Stomach (tissue), 4 donors: ENCODE measurements around the gene CARD19.

Experiments used
- CTCF ChIP-seq, 7 experiments: fragments of 450-650 bp in 4 of 7; fragments of 200-600 bp in 3 of 7; sonication (generic) in 3 of 7; IDR thresholded peaks; one replicate each; pipeline ENCODE4 v1.5.1; 2016 to 2019; ENCODE audit warnings: antibody characterized with exemption in 7 of 7, control low read depth in 2 of 7, mild to moderate bottlenecking in 1 of 7
- EP300 ChIP-seq: sonication (generic); formaldehyde crosslinking; IDR thresholded peaks from one replicate; pipeline ENCODE4 v1.6.1; 2017; ENCODE audit warnings: antibody characterized with exemption
- POLR2A ChIP-seq, 4 donors: fragments of 450-650 bp; IDR thresholded peaks; one replicate each; pipeline ENCODE4 v1.6.1; 2016; ENCODE audit warnings: antibody characterized with exemption in 4 of 4, control low read depth in 2 of 4, mild to moderate bottlenecking in 1 of 4, moderate library complexity in 1 of 4
- POLR2AphosphoS5 ChIP-seq, 3 donors: sonication (generic); formaldehyde crosslinking; IDR thresholded peaks; one replicate each; pipeline ENCODE4 v1.6.1; 2016; ENCODE audit warnings: antibody characterized with exemption in 3 of 3

- TF ChIP-seq POLR2A (IDR thresholded peaks at IDR 0.05), result no peak
- TF ChIP-seq CTCF (IDR thresholded peaks at IDR 0.05), result no peak
- no peak for TF ChIP-seq POLR2AphosphoS5 (IDR thresholded peaks at IDR 0.05)
- no peak for TF ChIP-seq EP300
Measured at GRCh38 chr9:93091056-93091452, 5.0 kb upstream of the CARD19 start.
